ENCODE measurements around the gene TAAR1. TPM values are rescaled to one million over a fixed set of nuclear protein-coding genes. Genes with fewer than 3 reads are reported as not detected.

Gene TAAR1
- total RNA-seq, 4 donors from 2014 or later = not detected

- no peak for ATAC-seq
- 70 to 77% methylated on average over 3 of the region's 3 CpGs for WGBS, 2 donors (ENCODE audit: low coverage in 1 of 2)
These were observed 16.0 kb upstream of the TAAR1 start for GRCh38 chr6:132675002-132675401.

GRCh38 chr6:132673376-132674094, 14.6 kb upstream of the TAAR1 start:
- WGBS, 2 donors (ENCODE audit: low coverage in 1 of 2) = 78 to 83% methylated on average over 8 to 10 of the region's 10 CpGs
- H3K36me3 ChIP-seq = no peaks in the 10 kb centered on the region
- TF ChIP-seq POLR2AphosphoS5 (IDR thresholded peaks at IDR 0.05) (no peak), EP300 (IDR thresholded peaks at IDR 0.05) (no peak), CTCF (IDR thresholded peaks at IDR 0.05) (no peak), POLR2A (IDR thresholded peaks at IDR 0.05) (no peak)

More at GRCh38 chr6:132675002-132675401, 16.0 kb upstream of the TAAR1 start:
- no peak overlapping the region for H3K27ac ChIP-seq
- no peak for TF ChIP-seq POLR2AphosphoS5 (IDR thresholded peaks at IDR 0.05)
- TF ChIP-seq EP300 (IDR thresholded peaks at IDR 0.05) = no peak
- TF ChIP-seq POLR2A (IDR thresholded peaks at IDR 0.05) = no peak
- TF ChIP-seq CTCF (IDR thresholded peaks at IDR 0.05) = no peak
- H3K27me3 ChIP-seq = no peaks in the 10 kb centered on the region
- peaks cover 0 to 3% (median 0%) of the 10 kb centered on the region in 3 donors for H3K4me1 ChIP-seq
- no peaks in the 10 kb centered on the region for H3K9me3 ChIP-seq
- H3K36me3 ChIP-seq = no peaks in the 10 kb centered on the region
- H3K4me3 ChIP-seq = no peak overlapping the region

GRCh38 chr6:132671295-132671694, 12.3 kb upstream of the TAAR1 start:
- Histone ChIP-seq H3K36me3 (no peaks in the 10 kb centered on the region), H3K4me3 (no peak overlapping the region), H3K27me3 (no peaks in the 10 kb centered on the region), H3K27ac (no peak overlapping the region), H3K4me1 (peaks cover 0 to 6% (median 0%) of the 10 kb centered on the region in 3 donors), H3K9me3 (no peaks in the 10 kb centered on the region)
- no peak for TF ChIP-seq EP300 (IDR thresholded peaks at IDR 0.05)
- ATAC-seq = no peak
- 80 to 90% methylated on average over 1 of the region's 1 CpG for WGBS, 2 donors (ENCODE audit: low coverage in 1 of 2)

More at GRCh38 chr6:132673376-132674094, 14.6 kb upstream of the TAAR1 start:
- Histone ChIP-seq H3K4me1 (peaks cover 0 to 6% (median 0%) of the 10 kb centered on the region in 3 donors), H3K9me3 (no peaks in the 10 kb centered on the region), H3K27ac (no peak overlapping the region), H3K4me3 (no peak overlapping the region), H3K27me3 (no peaks in the 10 kb centered on the region)
- no peak for ATAC-seq

- peak; percentile 57 for ATAC-seq
- no peak for TF ChIP-seq POLR2AphosphoS5 (IDR thresholded peaks at IDR 0.05)
- TF ChIP-seq CTCF (IDR thresholded peaks at IDR 0.05) = peak in 3 of 4 experiments; percentile 35 to 56 (median 53)
- Histone ChIP-seq H3K27me3 (no peaks in the 10 kb centered on the region), H3K27ac (no peak overlapping the region), H3K36me3 (no peaks in the 10 kb centered on the region), H3K4me1 (peaks cover 0 to 6% (median 0%) of the 10 kb centered on the region in 3 donors), H3K4me3 (no peak overlapping the region), H3K9me3 (no peaks in the 10 kb centered on the region)
- WGBS, 2 donors (ENCODE audit: low coverage in 1 of 2) = 0 to 9% methylated on average over 3 to 4 of the region's 4 CpGs
These were observed 10.8 kb upstream of the TAAR1 start for GRCh38 chr6:132669690-132670291.

- Histone ChIP-seq H3K4me3 (no peak overlapping the region), H3K9me3 (no peaks in the 10 kb centered on the region), H3K27me3 (no peaks in the 10 kb centered on the region), H3K36me3 (no peaks in the 10 kb centered on the region), H3K27ac (no peak overlapping the region), H3K4me1 (peaks cover 0 to 6% (median 0%) of the 10 kb centered on the region in 3 donors)
- 75 to 96% methylated on average over 3 to 4 of the region's 4 CpGs for WGBS, 2 donors (ENCODE audit: low coverage in 1 of 2)
- no peak for TF ChIP-seq POLR2AphosphoS5 (IDR thresholded peaks at IDR 0.05)
- TF ChIP-seq CTCF (IDR thresholded peaks at IDR 0.05) = no peak
- TF ChIP-seq EP300 (IDR thresholded peaks at IDR 0.05) = no peak
- no peak for TF ChIP-seq POLR2A (IDR thresholded peaks at IDR 0.05)
- no peak for ATAC-seq
These were observed 7.1 kb upstream of the TAAR1 start for GRCh38 chr6:132666118-132666517.
